ENCODE data around the gene TNRC6C. TPM values are rescaled to one million over a fixed set of nuclear protein-coding genes. Genes with fewer than 3 reads are reported as not detected.
A peak's percentile ranks its signal among the peaks of the same experiment; 100 is the strongest.

TNRC6C gene
- polyA plus RNA-seq, 3 donors = 0.38 to 0.80 (median 0.46) TPM

DNA sequence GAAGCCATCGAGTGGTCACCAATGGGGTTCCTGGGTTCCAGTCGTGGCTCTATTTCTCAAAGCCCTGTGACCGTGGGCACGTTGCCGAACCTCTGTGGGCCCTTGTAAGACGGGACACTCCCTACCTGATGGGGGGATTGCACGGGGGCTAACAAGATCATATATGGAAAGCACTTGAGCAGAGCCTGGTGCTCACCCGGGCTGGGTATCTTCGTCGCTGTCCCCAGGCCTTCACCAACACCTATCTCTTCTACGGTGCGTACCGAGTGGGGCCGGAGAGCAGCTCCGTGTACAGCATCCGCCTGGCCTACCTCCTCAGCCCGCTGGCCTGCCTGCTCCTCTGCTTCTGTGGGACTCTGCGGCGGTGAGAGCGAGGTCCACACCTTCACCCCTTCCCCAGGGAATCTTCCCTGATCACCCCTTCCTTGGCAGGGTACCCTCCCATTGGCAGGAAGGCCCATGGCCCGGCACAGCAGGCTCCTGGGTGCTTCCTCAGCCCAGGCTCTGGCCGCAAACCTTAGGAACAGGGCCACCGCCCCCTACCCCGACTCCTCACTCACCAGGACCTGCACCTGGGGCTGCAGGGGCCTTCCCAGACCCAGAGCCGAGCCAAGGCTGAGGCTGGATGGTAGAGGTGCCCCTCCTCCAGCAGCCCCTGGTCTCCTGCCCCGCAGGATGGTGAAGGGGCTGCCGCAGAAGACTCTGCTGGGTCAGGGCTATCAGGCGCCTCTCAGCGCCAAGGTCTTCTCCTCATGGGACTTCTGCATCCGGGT, 174.9 kb downstream of the TNRC6C start:
- Histone ChIP-seq H4K20me1 (ENCODE audit: insufficient read depth, low read length) (peaks cover 64% of the 10 kb centered on the region), H3K9me3 (replicated peaks in 1 of 2; ENCODE audit: control insufficient read depth in 1 of 2, insufficient read depth in 1 of 2, low read length in 2 of 2) (no peaks in the 10 kb centered on the region), H3K4me2 (replicated peaks; ENCODE audit: extremely low read depth, low read length, poor library complexity, severe bottlenecking) (peak overlapping the region; percentile 100), H3K4me3 (replicated peaks in 1 of 3; ENCODE audit: low read depth in 2 of 3, low read length in 3 of 3) (peak overlapping the region in 1 of 3 experiments; percentile 96), H3K9ac (ENCODE audit: insufficient read depth, low read length, poor library complexity, severe bottlenecking) (no peak overlapping the region), H3K27me3 (ENCODE audit: control insufficient read depth in 2 of 2, insufficient read depth in 2 of 2, low read length in 2 of 2) (no peaks in the 10 kb centered on the region), H3K4me1 (ENCODE audit: control insufficient read depth in 1 of 2, insufficient read depth in 2 of 2, low read length in 2 of 2) (peaks cover 68 to 91% of the 10 kb centered on the region in 2 donors), H3K36me3 (replicated peaks in 1 of 2; ENCODE audit: control insufficient read depth in 1 of 2, insufficient read depth in 2 of 2, low read length in 2 of 2) (peaks cover 36 to 41% of the 10 kb centered on the region in 2 donors), H3K27ac (ENCODE audit: low read depth in 1 of 2, low read length in 2 of 2) (no peak overlapping the region), H2AFZ (ENCODE audit: insufficient read depth, low read depth, low read length, poor library complexity, severe bottlenecking) (no peak overlapping the region), H3K79me2 (ENCODE audit: insufficient read depth, low read length) (peaks cover 62% of the 10 kb centered on the region)
- peaks cover 0 to 4% (median 0%) of the 10 kb centered on the region in 3 donors for H3K27me3 Mint-ChIP-seq (ENCODE audit: low read depth in 3 of 3)
- no peak for DNase-seq
- H3K27ac Mint-ChIP-seq = peak overlapping the region in 1 of 7 donors; percentile 54
- peak overlapping the region; percentile 69 to 75 for H3K4me3 Mint-ChIP-seq
- H3K9me3 Mint-ChIP-seq = no peaks in the 10 kb centered on the region
- peaks cover 43 to 49% of the 10 kb centered on the region in 2 donors for H3K36me3 Mint-ChIP-seq
- WGBS (ENCODE audit: insufficient coverage) = 64% methylated on average over 16 of the region's 30 CpGs
- TF ChIP-seq, protein P1, sequence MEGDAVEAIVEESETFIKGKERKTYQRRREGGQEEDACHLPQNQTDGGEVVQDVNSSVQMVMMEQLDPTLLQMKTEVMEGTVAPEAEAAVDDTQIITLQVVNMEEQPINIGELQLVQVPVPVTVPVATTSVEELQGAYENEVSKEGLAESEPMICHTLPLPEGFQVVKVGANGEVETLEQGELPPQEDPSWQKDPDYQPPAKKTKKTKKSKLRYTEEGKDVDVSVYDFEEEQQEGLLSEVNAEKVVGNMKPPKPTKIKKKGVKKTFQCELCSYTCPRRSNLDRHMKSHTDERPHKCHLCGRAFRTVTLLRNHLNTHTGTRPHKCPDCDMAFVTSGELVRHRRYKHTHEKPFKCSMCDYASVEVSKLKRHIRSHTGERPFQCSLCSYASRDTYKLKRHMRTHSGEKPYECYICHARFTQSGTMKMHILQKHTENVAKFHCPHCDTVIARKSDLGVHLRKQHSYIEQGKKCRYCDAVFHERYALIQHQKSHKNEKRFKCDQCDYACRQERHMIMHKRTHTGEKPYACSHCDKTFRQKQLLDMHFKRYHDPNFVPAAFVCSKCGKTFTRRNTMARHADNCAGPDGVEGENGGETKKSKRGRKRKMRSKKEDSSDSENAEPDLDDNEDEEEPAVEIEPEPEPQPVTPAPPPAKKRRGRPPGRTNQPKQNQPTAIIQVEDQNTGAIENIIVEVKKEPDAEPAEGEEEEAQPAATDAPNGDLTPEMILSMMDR (IDR thresholded peaks at IDR 0.05) = no peak
- peaks cover 76% of the 10 kb centered on the region for H3K4me1 Mint-ChIP-seq
- intact Hi-C loops (cut with micrococcal nuclease) = no loop called here

DNA sequence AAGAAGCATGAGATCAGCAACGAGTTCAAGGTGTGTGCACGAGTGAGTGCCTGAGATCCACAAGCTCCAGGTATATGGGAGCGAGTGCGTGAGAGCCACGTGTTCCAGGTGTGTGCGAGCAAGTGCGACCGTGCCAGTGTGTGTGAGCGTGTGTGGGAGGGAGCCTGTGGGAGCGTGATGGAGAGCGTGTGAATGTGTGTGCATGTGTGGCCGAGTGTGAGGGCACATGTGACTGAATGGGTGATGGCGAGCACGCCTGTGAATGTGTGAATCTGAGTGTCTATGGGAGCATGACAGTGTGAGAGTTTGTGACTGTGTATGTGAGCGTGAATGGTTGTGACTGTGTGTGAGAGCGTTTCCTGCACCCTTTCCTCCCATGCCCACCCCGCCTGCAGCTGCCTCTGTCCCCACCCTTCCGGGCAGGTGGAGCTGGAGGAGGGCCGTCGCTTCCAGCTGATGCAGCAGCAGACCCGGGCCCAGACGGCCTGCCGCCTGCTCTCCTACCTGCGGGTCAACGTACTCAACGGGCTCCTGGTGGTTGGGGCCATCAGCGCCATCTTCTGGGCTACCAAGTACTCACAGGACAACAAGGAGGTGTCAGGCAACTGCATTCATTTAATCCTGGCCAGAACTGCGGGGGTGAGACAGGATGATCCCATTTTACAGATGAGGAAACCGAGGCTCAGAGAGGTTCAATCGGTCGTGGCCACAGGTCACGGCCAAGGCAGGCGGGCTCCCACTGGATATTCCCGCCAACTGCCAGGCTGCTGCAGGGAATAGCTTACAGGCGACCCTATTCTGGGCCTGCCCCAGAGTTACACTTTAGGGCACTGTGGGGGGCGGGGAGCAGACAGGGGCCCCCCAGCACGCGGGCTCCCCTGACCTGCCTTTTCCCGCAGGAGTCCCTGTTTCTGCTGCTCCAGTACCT, 175.7 kb downstream of the TNRC6C start:
- Histone ChIP-seq H3K4me2 (replicated peaks; ENCODE audit: extremely low read depth, low read length, poor library complexity, severe bottlenecking) (peak overlapping the region; percentile 100), H3K4me1 (ENCODE audit: control insufficient read depth in 1 of 2, insufficient read depth in 2 of 2, low read length in 2 of 2) (peaks cover 71 to 94% of the 10 kb centered on the region in 2 donors), H4K20me1 (ENCODE audit: insufficient read depth, low read length) (peaks cover 72% of the 10 kb centered on the region), H3K27me3 (ENCODE audit: control insufficient read depth in 2 of 2, insufficient read depth in 2 of 2, low read length in 2 of 2) (no peaks in the 10 kb centered on the region), H3K9me3 (replicated peaks in 1 of 2; ENCODE audit: control insufficient read depth in 1 of 2, insufficient read depth in 1 of 2, low read length in 2 of 2) (no peaks in the 10 kb centered on the region), H3K27ac (ENCODE audit: low read depth in 1 of 2, low read length in 2 of 2) (no peak overlapping the region), H3K79me2 (ENCODE audit: insufficient read depth, low read length) (peaks cover 54% of the 10 kb centered on the region), H2AFZ (ENCODE audit: insufficient read depth, low read depth, low read length, poor library complexity, severe bottlenecking) (no peak overlapping the region), H3K9ac (ENCODE audit: insufficient read depth, low read length, poor library complexity, severe bottlenecking) (no peak overlapping the region), H3K4me3 (replicated peaks in 1 of 3; ENCODE audit: low read depth in 2 of 3, low read length in 3 of 3) (peak overlapping the region in 1 of 3 experiments; percentile 96), H3K36me3 (replicated peaks in 1 of 2; ENCODE audit: control insufficient read depth in 1 of 2, insufficient read depth in 2 of 2, low read length in 2 of 2) (peaks cover 36 to 41% of the 10 kb centered on the region in 2 donors)
- intact Hi-C loops (cut with micrococcal nuclease) = loop anchor here in 1 of 2 donors (2.0 kb wide), 1 partner anchor 21 kb away; no protein-coding TSS in a partner anchor
- peak; percentile 48 to 62 (median 55) for DNase-seq
- 59% methylated on average over 29 of the region's 39 CpGs for WGBS (ENCODE audit: insufficient coverage)
- TF ChIP-seq, protein P1 (IDR thresholded peaks at IDR 0.05) = peak; percentile 80
- H3K9me3 Mint-ChIP-seq = no peaks in the 10 kb centered on the region
- H3K27me3 Mint-ChIP-seq (ENCODE audit: low read depth in 3 of 3) = peaks cover 0 to 5% (median 0%) of the 10 kb centered on the region in 3 donors
- peaks cover 43 to 54% of the 10 kb centered on the region in 2 donors for H3K36me3 Mint-ChIP-seq
- peak overlapping the region; percentile 62 to 69 for H3K4me3 Mint-ChIP-seq
- H3K4me1 Mint-ChIP-seq = peaks cover 80% of the 10 kb centered on the region
- H3K27ac Mint-ChIP-seq = peak overlapping the region in 1 of 7 donors; percentile 54

Measured in CD14-positive monocyte (primary cell).